ENCODE data around the gene SHANK3.

The SHANK3 gene

GRCh38 chr22:50676180-50676636 lies 3.6 kb downstream of the SHANK3 start:
- Histone ChIP-seq H3K27me3 (peaks cover 0 to 59% of the 10 kb centered on the region in 2 donors), H3K4me1 (peaks cover 0 to 18% (median 15%) of the 10 kb centered on the region in 4 donors), H3K9me3 (no peaks in the 10 kb centered on the region), H3K36me3 (no peaks in the 10 kb centered on the region), H3K27ac (no peak overlapping the region), H3K4me3 (peak overlapping the region; percentile 22 to 38)
- intact Hi-C loops (cut with DNase I; ENCODE audit: low total_unique reads), result no loop called here
- no peak for TF ChIP-seq CTCF (IDR thresholded peaks at IDR 0.05)
- DNase-seq, result peak in 1 of 2 donors; percentile 37

GRCh38 chr22:50676661-50677492 lies 4.3 kb downstream of the SHANK3 start:
- intact Hi-C loops (cut with DNase I; ENCODE audit: low total_unique reads), result no loop called here
- H3K27ac ChIP-seq, result no peak overlapping the region
- no peaks in the 10 kb centered on the region for H3K36me3 ChIP-seq
- no peak for TF ChIP-seq CTCF (IDR thresholded peaks at IDR 0.05)
- peaks cover 0 to 53% of the 10 kb centered on the region in 2 donors for H3K27me3 ChIP-seq
- no peaks in the 10 kb centered on the region for H3K9me3 ChIP-seq
- H3K4me3 ChIP-seq, result no peak overlapping the region
- peaks cover 0 to 18% (median 15%) of the 10 kb centered on the region in 4 donors for H3K4me1 ChIP-seq
- DNase-seq, result peak in 1 of 2 donors; percentile 43

- Histone ChIP-seq H3K4me1 (peaks cover 0 to 18% (median 15%) of the 10 kb centered on the region in 4 donors), H3K27me3 (peaks cover 0 to 45% of the 10 kb centered on the region in 2 donors), H3K27ac (no peak overlapping the region), H3K9me3 (no peaks in the 10 kb centered on the region), H3K36me3 (no peaks in the 10 kb centered on the region), H3K4me3 (peak overlapping the region in 1 of 2 donors; percentile 4)
- TF ChIP-seq CTCF (IDR thresholded peaks at IDR 0.05), result no peak
- intact Hi-C loops (cut with DNase I; ENCODE audit: low total_unique reads), result no loop called here
- peak in 1 of 2 donors; percentile 48 for DNase-seq
Observed at GRCh38 chr22:50677493-50678217, 5.0 kb downstream of the SHANK3 start.

GRCh38 chr22:50678218-50678650 lies 5.6 kb downstream of the SHANK3 start:
- Histone ChIP-seq H3K4me3 (peak overlapping the region in 1 of 2 donors; percentile 4), H3K4me1 (peaks cover 0 to 18% (median 14%) of the 10 kb centered on the region in 4 donors), H3K27me3 (peaks cover 0 to 39% of the 10 kb centered on the region in 2 donors), H3K9me3 (no peaks in the 10 kb centered on the region), H3K36me3 (no peaks in the 10 kb centered on the region), H3K27ac (no peak overlapping the region)
- no peak for TF ChIP-seq CTCF (IDR thresholded peaks at IDR 0.05)
- intact Hi-C loops (cut with DNase I; ENCODE audit: low total_unique reads), result no loop called here
- peak in 1 of 2 donors; percentile 53 for DNase-seq

GRCh38 chr22:50678651-50679521 lies 6.3 kb downstream of the SHANK3 start:
- intact Hi-C loops (cut with DNase I; ENCODE audit: low total_unique reads), result no loop called here
- no peak overlapping the region for H3K4me3 ChIP-seq
- no peaks in the 10 kb centered on the region for H3K9me3 ChIP-seq
- peaks cover 0 to 33% of the 10 kb centered on the region in 2 donors for H3K27me3 ChIP-seq
- peak in 1 of 2 donors; percentile 60 for DNase-seq
- peaks cover 0 to 11% (median 7%) of the 10 kb centered on the region in 4 donors for H3K4me1 ChIP-seq
- no peak overlapping the region for H3K27ac ChIP-seq
- H3K36me3 ChIP-seq, result no peaks in the 10 kb centered on the region
- TF ChIP-seq CTCF (IDR thresholded peaks at IDR 0.05), result no peak

Measured in tibial artery (tissue), 4 donors.